ENCODE measurements around the gene HAGH. TPM values are rescaled to one million over a fixed set of nuclear protein-coding genes. Genes with fewer than 3 reads are reported as not detected.

HAGH gene
- polyA plus RNA-seq, 1 donor from 2014 or later = 163 TPM

DNA sequence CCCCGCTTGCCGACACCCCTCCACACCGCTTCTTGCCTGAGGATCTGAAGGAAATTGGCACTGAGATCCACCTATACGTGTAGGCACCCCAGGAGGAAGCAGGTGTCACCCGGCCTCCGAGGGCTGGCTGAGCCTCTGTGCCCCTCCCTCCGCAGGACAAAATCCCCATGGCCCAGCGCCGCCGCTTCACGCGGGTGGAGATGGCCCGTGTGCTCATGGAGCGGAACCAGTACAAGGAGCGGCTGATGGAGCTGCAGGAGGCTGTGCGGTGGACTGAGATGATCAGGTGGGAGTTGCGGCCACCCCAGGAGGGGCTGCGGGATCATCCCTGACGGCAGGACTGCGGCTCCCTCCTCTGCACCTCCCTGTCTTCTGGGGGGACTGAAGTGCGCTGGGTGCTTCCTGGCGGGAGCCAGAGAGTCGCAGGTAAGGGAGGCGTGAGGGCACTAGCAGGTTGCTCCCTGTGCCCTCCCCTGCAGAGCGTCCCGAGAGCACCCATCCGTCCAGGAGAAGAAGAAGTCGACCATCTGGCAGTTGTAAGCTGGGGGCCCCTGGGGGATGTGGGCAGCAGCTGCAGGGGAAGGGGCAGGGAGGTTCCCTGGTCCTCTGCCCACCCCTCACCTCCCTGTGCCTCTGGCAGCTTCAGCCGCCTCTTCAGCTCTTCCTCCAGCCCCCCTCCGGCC lies 64.3 kb downstream of the HAGH start:
- Histone ChIP-seq H3K27ac (ENCODE audit: low read length) (no peak overlapping the region), H3F3A (ENCODE audit: insufficient read depth, low read length, poor library complexity, severe bottlenecking) (no peaks in the 10 kb centered on the region), H4K20me1 (ENCODE audit: insufficient read depth) (no peaks in the 10 kb centered on the region), H3K27me3 (ENCODE audit: insufficient read depth, low read depth, low read length) (no peaks in the 10 kb centered on the region), H3K36me3 (ENCODE audit: insufficient read depth, low read length) (no peaks in the 10 kb centered on the region), H3K4me2 (ENCODE audit: low read length) (no peak overlapping the region), H3K9ac (ENCODE audit: low read length) (no peak overlapping the region), H2AFZ (ENCODE audit: low read depth, low read length) (no peak overlapping the region), H3K4me3 (ENCODE audit: low read length) (no peak overlapping the region), H3K79me2 (replicated peaks; ENCODE audit: insufficient read depth, low read length) (no peaks in the 10 kb centered on the region), H3K9me2 (ENCODE audit: insufficient read depth, low read length) (no peaks in the 10 kb centered on the region), H3K9me3 (ENCODE audit: low read length) (no peaks in the 10 kb centered on the region)
- no peak for TF ChIP-seq POLR2AphosphoS5 (IDR thresholded peaks at IDR 0.05)
- no peak for TF ChIP-seq EZH2 (IDR thresholded peaks at IDR 0.05; ENCODE audit: borderline replicate concordance, insufficient read depth, low read length, poor library complexity, severe bottlenecking)
- TF ChIP-seq SMC3 (conservative IDR thresholded peaks at IDR 0.05; ENCODE audit: poor library complexity) = no peak
- no peak for TF ChIP-seq CTCF (IDR thresholded peaks at IDR 0.05; ENCODE audit: poor library complexity, severe bottlenecking)
- no peak for TF ChIP-seq MXI1 (conservative IDR thresholded peaks at IDR 0.05; ENCODE audit: poor library complexity, severe bottlenecking)
- TF ChIP-seq EP300 (conservative IDR thresholded peaks at IDR 0.05; ENCODE audit: poor library complexity, severe bottlenecking) = no peak
- no peak for TF ChIP-seq REST (IDR thresholded peaks at IDR 0.05; ENCODE audit: borderline replicate concordance)
- no peak for TF ChIP-seq TAF1 (IDR thresholded peaks at IDR 0.05; ENCODE audit: low read depth)
- TF ChIP-seq RAD21 (conservative IDR thresholded peaks at IDR 0.05) = no peak

- Histone ChIP-seq H3F3A (ENCODE audit: insufficient read depth, low read length, poor library complexity, severe bottlenecking) (no peaks in the 10 kb centered on the region), H2AFZ (ENCODE audit: low read depth, low read length) (no peak overlapping the region), H3K27ac (ENCODE audit: low read length) (no peak overlapping the region), H3K27me3 (ENCODE audit: insufficient read depth, low read depth, low read length) (no peaks in the 10 kb centered on the region), H3K4me2 (ENCODE audit: low read length) (no peak overlapping the region), H3K9me3 (ENCODE audit: low read length) (no peaks in the 10 kb centered on the region), H3K79me2 (replicated peaks; ENCODE audit: insufficient read depth, low read length) (no peaks in the 10 kb centered on the region), H4K20me1 (ENCODE audit: insufficient read depth) (no peaks in the 10 kb centered on the region), H3K9me2 (ENCODE audit: insufficient read depth, low read length) (no peaks in the 10 kb centered on the region), H3K36me3 (ENCODE audit: insufficient read depth, low read length) (no peaks in the 10 kb centered on the region), H3K9ac (ENCODE audit: low read length) (no peak overlapping the region), H3K4me3 (ENCODE audit: low read length) (no peak overlapping the region)
- TF ChIP-seq POLR2AphosphoS5 (IDR thresholded peaks at IDR 0.05) (no peak), EZH2 (IDR thresholded peaks at IDR 0.05; ENCODE audit: borderline replicate concordance, insufficient read depth, low read length, poor library complexity, severe bottlenecking) (no peak), TAF1 (IDR thresholded peaks at IDR 0.05; ENCODE audit: low read depth) (no peak), EP300 (conservative IDR thresholded peaks at IDR 0.05; ENCODE audit: poor library complexity, severe bottlenecking) (no peak), SMC3 (conservative IDR thresholded peaks at IDR 0.05; ENCODE audit: poor library complexity) (no peak), RAD21 (conservative IDR thresholded peaks at IDR 0.05) (no peak), REST (IDR thresholded peaks at IDR 0.05; ENCODE audit: borderline replicate concordance) (no peak), MXI1 (conservative IDR thresholded peaks at IDR 0.05; ENCODE audit: poor library complexity, severe bottlenecking) (no peak), CTCF (IDR thresholded peaks at IDR 0.05; ENCODE audit: poor library complexity, severe bottlenecking) (no peak)
Observed at GRCh38 chr16:1761751-1762150, 64.9 kb downstream of the HAGH start.

All from neural cell (in vitro differentiated cells).